Keratinocyte (primary cell): ENCODE data around the gene NTN3. TPM values are rescaled to one million over a fixed set of nuclear protein-coding genes. Genes with fewer than 3 reads are reported as not detected.

Experiments
- DNase-seq: peaks from one replicate; pipeline ENCODE4 v3.0.0-alpha.2; 2011; ENCODE audit warnings: low read depth, missing footprints, low spot score
- FAIRE-seq: peaks from 2 replicates; lab custom pipeline; 2011; peaks lifted over from hg19 to GRCh38; lab: Jason Lieb, UNC
- H2AFZ ChIP-seq: 2 replicates; pipeline ENCODE4 v1.6.0; 2012; ENCODE audit warnings: low read length, control low read depth, inconsistent platforms; ENCODE audit not compliant: control insufficient read depth
- H3K27ac ChIP-seq: 2 replicates; pipeline ENCODE4 v1.5.1; 2011; ENCODE audit warnings: low read length; ENCODE audit not compliant: control insufficient read depth, insufficient read depth
- H3K27me3 ChIP-seq: 3 replicates; pipeline ENCODE4 v1.6.0; 2011; ENCODE audit warnings: low read length; ENCODE audit not compliant: control insufficient read depth, insufficient read depth; ENCODE audit errors: extremely low read depth
- H3K36me3 ChIP-seq, 2 experiments: 2 replicates in 1 of 2; 3 replicates in 1 of 2; pipeline ENCODE4 v1.5.1; 2011; ENCODE audit warnings: low read length in 2 of 2, mild to moderate bottlenecking in 1 of 2; ENCODE audit not compliant: control insufficient read depth in 2 of 2, insufficient read depth in 2 of 2; ENCODE audit errors: extremely low read depth in 1 of 2
- H3K4me1 ChIP-seq: 3 replicates; pipeline ENCODE4 v1.5.1; 2011; ENCODE audit warnings: low read length; ENCODE audit not compliant: control insufficient read depth, insufficient read depth; ENCODE audit errors: extremely low read depth
- H3K4me2 ChIP-seq: 3 replicates; pipeline ENCODE4 v1.6.0; 2011; ENCODE audit warnings: low read depth, low read length; ENCODE audit not compliant: control insufficient read depth, insufficient read depth; ENCODE audit errors: extremely low read depth
- H3K4me3 ChIP-seq, 3 experiments: fragments of 200-600 bp in 1 of 3; sonication (generic) in 1 of 3; 2 replicates in 2 of 3; 3 replicates in 1 of 3; pipeline ENCODE4 v1.5.1; 2011 to 2016; ENCODE audit warnings: low read length in 3 of 3, mild to moderate bottlenecking in 3 of 3, control low read depth in 2 of 3, inconsistent platforms in 1 of 3, low read depth in 1 of 3, mixed read lengths in 1 of 3, mixed run types in 1 of 3, moderate library complexity in 1 of 3; ENCODE audit not compliant: control insufficient read depth in 2 of 3, insufficient read depth in 2 of 3; ENCODE audit errors: extremely low read depth in 1 of 3
- H3K79me2 ChIP-seq: 2 replicates; pipeline ENCODE4 v1.6.0; 2012; ENCODE audit warnings: low read length; ENCODE audit not compliant: control insufficient read depth, insufficient read depth
- H3K9ac ChIP-seq: 3 replicates; pipeline ENCODE4 v1.6.0; 2011; ENCODE audit warnings: low read length; ENCODE audit not compliant: control insufficient read depth, insufficient read depth; ENCODE audit errors: extremely low read depth
- H3K9me1 ChIP-seq: 3 replicates; pipeline ENCODE4 v1.6.0; 2011; ENCODE audit warnings: low read length; ENCODE audit not compliant: control insufficient read depth, insufficient read depth; ENCODE audit errors: extremely low read depth
- H3K9me3 ChIP-seq: 2 replicates; pipeline ENCODE4 v1.5.1; 2012; ENCODE audit warnings: low read depth, low read length; ENCODE audit not compliant: control insufficient read depth
- H4K20me1 ChIP-seq: 3 replicates; pipeline ENCODE4 v1.6.0; 2011; ENCODE audit warnings: low read length; ENCODE audit not compliant: control insufficient read depth, insufficient read depth; ENCODE audit errors: extremely low read depth
- CTCF ChIP-seq, 3 experiments: IDR thresholded peaks in 1 of 3; conservative IDR thresholded peaks in 1 of 3; optimal IDR thresholded peaks in 1 of 3; 2 replicates in 2 of 3; 3 replicates in 1 of 3; pipeline versions ENCODE3 to v1.5.1; 2011; ENCODE audit warnings: low read length in 3 of 3, mild to moderate bottlenecking in 3 of 3, moderate library complexity in 2 of 3, control low read depth in 1 of 3, inconsistent platforms in 1 of 3; ENCODE audit not compliant: insufficient read depth in 2 of 3; ENCODE audit errors: extremely low read depth in 1 of 3
- EZH2 ChIP-seq: IDR thresholded peaks from one replicate; pipeline ENCODE4 v1.6.1; 2012; ENCODE audit warnings: inconsistent platforms, mild to moderate bottlenecking, low read length, moderate library complexity
- dilution Hi-C: fragments of 300-500 bp; cut with MboI; formaldehyde crosslinking; loops from one replicate; pipeline ENCODE4 v1.7.0; 2020; ENCODE audit warnings: low sequenced_read_pairs; ENCODE audit not compliant: extremely low pct_ligation_motif_present
- polyA plus RNA-seq, 5 experiments: library from polyadenylated mRNA; depleted of rRNA in 3 of 5; stranded (reverse) in 3 of 5; stranded (forward) in 1 of 5; unstranded in 1 of 5; fragments of >200 nt; gene quantifications; 1 replicate in 1 of 5; 2 replicates in 3 of 5; 3 replicates in 1 of 5; pipeline versions ENCODE4 v1.2.1 to v1.2.3, GENCODE V29; 2011 to 2012; ENCODE audit warnings: missing spikeins in 2 of 5, low read depth in 1 of 5, low replicate concordance in 1 of 5

NTN3 gene
- polyA plus RNA-seq, 1 donor (not counting 4 experiments of a cell fraction or from before 2014, with no cell fraction given), result not detected

- dilution Hi-C loops, result no loop called here
- H3K27me3 ChIP-seq, result no peaks in the 10 kb centered on the region
- no peak overlapping the region for H2AFZ ChIP-seq
- H3K4me3 ChIP-seq, result no peak overlapping the region
- H3K9ac ChIP-seq, result peak overlapping the region; percentile 44
- peak overlapping the region; percentile 32 for H3K4me2 ChIP-seq
- H4K20me1 ChIP-seq, result peaks cover 41% of the 10 kb centered on the region
- peaks cover 14% of the 10 kb centered on the region for H3K9me1 ChIP-seq
- TF ChIP-seq EZH2, result no peak
- no peak for TF ChIP-seq CTCF (optimal IDR thresholded peaks at IDR 0.05 in 1 of 3, IDR thresholded peaks at IDR 0.05 in 1 of 3, conservative IDR thresholded peaks at IDR 0.05 in 1 of 3; ENCODE audit: extremely low read depth in 1 of 3, insufficient read depth in 2 of 3, low read length in 3 of 3)
- no peaks in the 10 kb centered on the region for H3K9me3 ChIP-seq
- peak overlapping the region; percentile 26 for H3K27ac ChIP-seq
- H3K4me1 ChIP-seq, result peaks cover 37% of the 10 kb centered on the region
- no peak for FAIRE-seq
- no peak for DNase-seq
- peaks cover 62% of the 10 kb centered on the region for H3K79me2 ChIP-seq
- H3K36me3 ChIP-seq, result peaks cover 14 to 28% of the 10 kb centered on the region in 2 experiments
Measured at GRCh38 chr16:2519711-2520080, 48.6 kb downstream of the NTN3 start.

GRCh38 chr16:2520097-2520783 is 49.1 kb downstream of the NTN3 start, which contains the start of gene AMDHD2:
AMDHD2 (plus strand) TSS chr16:2520371; CDS start chr16:2520459, 88 bp downstream.
- H3K79me2 ChIP-seq, result peaks cover 56% of the 10 kb centered on the region
- H3K9ac ChIP-seq, result peak within 1 kb of the TSS; percentile 83
- H3K9me1 ChIP-seq, result peaks cover 14% of the 10 kb centered on the region
- H3K27ac ChIP-seq, result peak within 1 kb of the TSS; percentile 66
- DNase-seq (no peak), FAIRE-seq (no peak)
- H4K20me1 ChIP-seq, result peaks cover 36% of the 10 kb centered on the region
- TF ChIP-seq CTCF (optimal IDR thresholded peaks at IDR 0.05 in 1 of 3, IDR thresholded peaks at IDR 0.05 in 1 of 3, conservative IDR thresholded peaks at IDR 0.05 in 1 of 3; ENCODE audit: extremely low read depth in 1 of 3, insufficient read depth in 2 of 3, low read length in 3 of 3) (no peak), EZH2 (no peak)
- dilution Hi-C loops, result no loop called here
- H3K4me2 ChIP-seq, result peak within 1 kb of the TSS; percentile 94
- H3K36me3 ChIP-seq, result peaks cover 16 to 30% of the 10 kb centered on the region in 2 experiments
- H3K4me1 ChIP-seq, result peaks cover 35% of the 10 kb centered on the region
- H3K4me3 ChIP-seq, result peak within 1 kb of the TSS; percentile 52 to 77 (median 74)
- H3K9me3 ChIP-seq, result no peaks in the 10 kb centered on the region
- H3K27me3 ChIP-seq, result no peaks in the 10 kb centered on the region
- H2AFZ ChIP-seq, result no peak within 1 kb of the TSS
